Nephron (organoid): ENCODE results near the gene GPC4.

Experiments
- H3K27ac Mint-ChIP-seq, 3 experiments: 2 replicates each; pipeline ENCODE4 v1.8.0; 2020; ENCODE audit warnings: mixed read lengths in 3 of 3, mild to moderate bottlenecking in 2 of 3, moderate library complexity in 1 of 3
- H3K27me3 Mint-ChIP-seq: 2 replicates; pipeline ENCODE4 v1.8.0; 2021; ENCODE audit warnings: low read depth, mild to moderate bottlenecking, moderate library complexity, mixed read lengths
- H3K36me3 Mint-ChIP-seq: 2 replicates; pipeline ENCODE4 v1.8.0; 2020; ENCODE audit warnings: low read depth, mixed read lengths
- H3K4me1 Mint-ChIP-seq: 2 replicates; pipeline ENCODE4 v1.8.0; 2020; ENCODE audit warnings: mixed read lengths
- H3K4me3 Mint-ChIP-seq, 3 experiments: 2 replicates each; pipeline ENCODE4 v1.8.0; 2020; ENCODE audit warnings: mild to moderate bottlenecking in 3 of 3, mixed read lengths in 3 of 3, moderate library complexity in 2 of 3
- H3K9me3 Mint-ChIP-seq: 2 replicates; pipeline ENCODE4 v1.8.0; 2020; ENCODE audit warnings: mixed read lengths
- TF ChIP-seq, protein P1 (sequence below), 3 experiments: fragments of 200-600 bp; sonication (generic); IDR thresholded peaks; one replicate each; pipeline ENCODE4 v1.5.0; 2021; ENCODE audit warnings: antibody characterized with exemption in 3 of 3; ENCODE audit not compliant: unreplicated experiment in 3 of 3

The GPC4 gene

DNA sequence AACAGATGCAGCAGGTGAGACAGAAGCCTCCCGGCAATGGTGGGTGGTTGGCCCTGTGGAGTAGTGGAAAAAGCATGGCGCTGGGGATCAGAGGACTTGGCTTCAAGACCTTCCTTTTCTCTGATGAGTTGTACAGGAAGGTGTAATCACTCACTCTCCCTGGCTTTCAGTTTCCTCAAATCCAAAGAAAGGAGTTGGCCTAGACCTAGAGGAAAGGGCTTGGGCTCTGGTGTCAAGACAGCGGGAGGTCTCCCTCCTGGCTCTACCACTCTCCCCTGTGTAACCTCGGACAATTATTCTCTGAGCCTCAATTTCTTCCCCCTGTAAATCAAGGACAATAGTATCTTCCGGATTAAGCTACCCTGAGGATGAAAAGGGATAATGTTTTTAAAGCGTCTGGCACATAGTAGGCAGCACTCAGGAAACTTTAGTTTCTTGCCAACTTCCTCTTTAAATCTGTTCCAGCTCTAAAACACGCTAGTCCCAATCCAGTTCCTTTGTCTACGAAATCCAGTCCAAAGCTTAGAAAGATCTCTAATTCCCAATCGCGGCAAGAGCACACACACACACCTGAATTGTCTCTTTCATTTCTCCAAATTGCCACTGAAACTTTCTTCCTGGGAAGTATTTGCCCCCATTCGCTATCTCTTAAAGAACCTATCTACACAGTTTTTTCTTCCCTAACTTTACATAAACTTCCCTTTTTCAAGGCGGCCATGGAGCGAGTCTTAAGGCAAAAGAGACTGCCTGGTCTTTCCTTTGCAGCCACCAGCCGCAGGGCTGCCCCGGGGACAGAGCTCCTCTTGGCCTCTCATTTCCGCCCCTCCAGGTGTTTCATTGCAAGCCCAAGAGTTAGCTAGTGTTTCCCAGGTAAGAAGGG, 29.9 kb upstream of the GPC4 start:
- peak overlapping the region; percentile 81 to 83 (median 82) for H3K4me3 Mint-ChIP-seq

DNA sequence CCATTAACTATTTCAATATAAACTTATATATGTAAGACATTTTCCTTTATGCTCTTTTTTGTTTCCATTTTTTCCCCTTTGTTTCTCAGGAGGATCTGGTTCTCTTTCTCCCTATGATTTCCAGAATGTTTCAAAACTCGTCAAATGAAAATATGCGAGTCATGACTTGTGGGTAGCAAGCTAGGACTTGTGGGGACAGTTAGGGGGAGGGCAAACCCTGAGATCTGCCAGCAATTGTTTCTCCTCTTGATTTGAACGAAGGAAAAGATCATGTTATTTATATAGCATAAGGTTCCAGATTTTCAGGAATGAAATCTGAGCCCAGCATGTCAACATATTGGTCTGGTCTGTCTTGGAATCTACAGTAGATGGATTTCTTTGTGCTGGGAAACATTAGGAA, 28.9 kb upstream of the GPC4 start:
- peak overlapping the region in 1 of 3 experiments; percentile 31 for H3K4me3 Mint-ChIP-seq
- H3K4me1 Mint-ChIP-seq = peaks cover 41% of the 10 kb centered on the region
- H3K27me3 Mint-ChIP-seq = peaks cover 19% of the 10 kb centered on the region
- peak overlapping the region; percentile 25 to 59 (median 41) for H3K27ac Mint-ChIP-seq
- H3K36me3 Mint-ChIP-seq = no peaks in the 10 kb centered on the region
- H3K9me3 Mint-ChIP-seq = no peaks in the 10 kb centered on the region
- TF ChIP-seq, protein P1, sequence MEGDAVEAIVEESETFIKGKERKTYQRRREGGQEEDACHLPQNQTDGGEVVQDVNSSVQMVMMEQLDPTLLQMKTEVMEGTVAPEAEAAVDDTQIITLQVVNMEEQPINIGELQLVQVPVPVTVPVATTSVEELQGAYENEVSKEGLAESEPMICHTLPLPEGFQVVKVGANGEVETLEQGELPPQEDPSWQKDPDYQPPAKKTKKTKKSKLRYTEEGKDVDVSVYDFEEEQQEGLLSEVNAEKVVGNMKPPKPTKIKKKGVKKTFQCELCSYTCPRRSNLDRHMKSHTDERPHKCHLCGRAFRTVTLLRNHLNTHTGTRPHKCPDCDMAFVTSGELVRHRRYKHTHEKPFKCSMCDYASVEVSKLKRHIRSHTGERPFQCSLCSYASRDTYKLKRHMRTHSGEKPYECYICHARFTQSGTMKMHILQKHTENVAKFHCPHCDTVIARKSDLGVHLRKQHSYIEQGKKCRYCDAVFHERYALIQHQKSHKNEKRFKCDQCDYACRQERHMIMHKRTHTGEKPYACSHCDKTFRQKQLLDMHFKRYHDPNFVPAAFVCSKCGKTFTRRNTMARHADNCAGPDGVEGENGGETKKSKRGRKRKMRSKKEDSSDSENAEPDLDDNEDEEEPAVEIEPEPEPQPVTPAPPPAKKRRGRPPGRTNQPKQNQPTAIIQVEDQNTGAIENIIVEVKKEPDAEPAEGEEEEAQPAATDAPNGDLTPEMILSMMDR (IDR thresholded peaks at IDR 0.05; ENCODE audit: unreplicated experiment in 3 of 3) = no peak

More for the DNA sequence above, 29.9 kb upstream of the GPC4 start:
- Mint-ChIP-seq H3K36me3 (no peaks in the 10 kb centered on the region), H3K27me3 (peaks cover 11% of the 10 kb centered on the region), H3K4me1 (peaks cover 34% of the 10 kb centered on the region), H3K27ac (peak overlapping the region; percentile 8 to 47 (median 25)), H3K9me3 (no peaks in the 10 kb centered on the region)
- TF ChIP-seq, protein P1 (IDR thresholded peaks at IDR 0.05; ENCODE audit: unreplicated experiment in 3 of 3) = no peak

DNA sequence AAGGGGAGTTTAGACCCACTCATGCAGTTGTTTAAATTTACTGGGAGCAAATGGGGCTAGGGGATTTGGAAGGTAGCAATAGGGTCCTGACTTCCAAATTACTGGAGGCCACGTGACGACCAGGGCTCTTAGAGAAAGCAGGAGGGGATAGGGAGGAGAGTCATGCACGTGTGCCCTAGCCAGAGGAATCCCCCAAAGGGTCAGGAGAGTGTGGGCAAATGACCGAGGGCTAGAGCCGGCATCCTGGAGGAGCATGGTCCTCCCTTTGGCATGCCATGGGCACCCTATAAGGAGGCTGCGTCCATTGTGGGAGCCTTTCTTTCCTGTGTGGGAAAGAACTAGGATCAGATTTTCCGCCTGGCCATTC, 25.5 kb upstream of the GPC4 start:
- Mint-ChIP-seq H3K27me3 (peaks cover 26% of the 10 kb centered on the region), H3K4me3 (no peak overlapping the region), H3K4me1 (peaks cover 38% of the 10 kb centered on the region), H3K27ac (peak overlapping the region in 1 of 3 experiments; percentile 1), H3K9me3 (no peaks in the 10 kb centered on the region), H3K36me3 (no peaks in the 10 kb centered on the region)
- TF ChIP-seq, protein P1 (IDR thresholded peaks at IDR 0.05; ENCODE audit: unreplicated experiment in 3 of 3) = no peak

DNA sequence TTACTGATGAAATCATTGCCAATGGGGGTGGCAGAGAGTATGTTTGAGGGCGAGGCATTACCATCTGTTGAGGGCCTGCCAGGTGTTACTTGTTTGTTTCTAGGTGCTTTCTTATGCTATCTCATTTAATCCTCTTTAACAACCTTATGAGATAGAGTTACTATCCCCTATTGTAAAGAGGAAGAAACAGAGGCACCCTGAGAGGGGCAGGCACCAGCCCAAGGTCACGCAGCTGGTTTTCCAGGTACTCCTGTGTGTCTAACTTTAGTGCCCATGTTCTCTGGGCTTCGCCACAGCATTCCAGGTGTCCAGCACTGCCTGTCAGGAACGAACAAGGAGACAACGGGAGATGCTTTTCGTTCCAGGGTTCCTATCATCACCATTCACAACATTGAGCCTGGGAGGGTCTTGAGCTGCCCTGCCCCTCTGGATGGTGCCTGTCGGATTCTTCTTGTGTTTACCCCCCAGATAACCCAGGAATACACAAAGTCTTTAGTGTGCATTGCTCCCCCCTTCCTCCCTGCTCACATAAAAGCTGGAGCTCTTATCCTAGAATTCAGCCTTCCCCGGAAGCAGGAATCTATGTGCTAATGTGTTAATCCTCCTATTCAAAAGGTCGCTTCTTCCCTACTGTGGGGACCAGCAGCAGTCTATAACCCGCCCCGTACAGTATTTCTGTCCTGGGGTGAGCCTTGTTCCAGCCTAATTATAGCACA, 24.9 kb upstream of the GPC4 start:
- Mint-ChIP-seq H3K4me1 (peaks cover 33% of the 10 kb centered on the region), H3K36me3 (no peaks in the 10 kb centered on the region), H3K9me3 (no peaks in the 10 kb centered on the region), H3K27me3 (peaks cover 26% of the 10 kb centered on the region), H3K4me3 (no peak overlapping the region), H3K27ac (peak overlapping the region in 1 of 3 experiments; percentile 1)
- TF ChIP-seq, protein P1 (IDR thresholded peaks at IDR 0.05; ENCODE audit: unreplicated experiment in 3 of 3) = no peak

DNA sequence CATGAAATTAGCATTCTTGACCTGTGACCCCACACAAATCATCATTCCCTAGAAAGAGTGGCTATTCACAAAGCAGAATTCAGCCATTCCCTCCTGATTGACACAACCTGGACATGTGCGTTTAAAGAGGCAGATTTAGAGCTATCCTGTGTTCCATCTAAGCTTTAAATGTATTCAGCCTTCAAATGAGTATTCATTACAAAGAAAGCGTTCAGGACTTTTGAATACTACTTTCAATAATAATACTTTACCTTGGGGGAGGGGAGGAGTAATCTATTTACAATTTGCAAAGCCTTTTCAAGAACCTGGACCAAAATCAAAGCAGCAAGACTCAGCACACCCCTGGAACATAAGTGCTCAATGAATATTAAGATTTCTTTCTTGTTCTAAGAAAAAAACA, 22.5 kb upstream of the GPC4 start:
- Mint-ChIP-seq H3K27me3 (peaks cover 26% of the 10 kb centered on the region), H3K4me3 (no peak overlapping the region), H3K4me1 (peaks cover 25% of the 10 kb centered on the region), H3K9me3 (no peaks in the 10 kb centered on the region), H3K27ac (no peak overlapping the region), H3K36me3 (no peaks in the 10 kb centered on the region)
- TF ChIP-seq, protein P1 (IDR thresholded peaks at IDR 0.05; ENCODE audit: unreplicated experiment in 3 of 3) = no peak
